Neutrophil (primary cell): ENCODE data around the gene CD163L1.

Source experiments
- H3K27ac ChIP-seq: fragments of 200-600 bp; sonication (generic); 2 replicates; pipeline ENCODE4 v1.5.1; 2016; ENCODE audit warnings: mild to moderate bottlenecking, moderate library complexity
- H3K27me3 ChIP-seq: fragments of 200-600 bp; sonication (generic); 2 replicates; pipeline ENCODE4 v1.6.0; 2016; ENCODE audit warnings: mild to moderate bottlenecking
- H3K36me3 ChIP-seq: fragments of 200-600 bp; sonication (generic); 2 replicates; pipeline ENCODE4 v1.5.1; 2017
- H3K4me1 ChIP-seq, 2 experiments: fragments of 200-600 bp in 1 of 2; sonication (generic) in 1 of 2; 1 replicate in 1 of 2; 2 replicates in 1 of 2; pipeline versions ENCODE4 v1.5.1 to v1.6.1; 2013 to 2016; ENCODE audit warnings: low read depth in 1 of 2, low read length in 1 of 2, mild to moderate bottlenecking in 1 of 2, moderate library complexity in 1 of 2; ENCODE audit not compliant: control insufficient read depth in 1 of 2, insufficient read depth in 1 of 2
- H3K4me3 ChIP-seq, 2 experiments: fragments of 200-600 bp in 1 of 2; sonication (generic) in 1 of 2; 1 replicate in 1 of 2; 2 replicates in 1 of 2; pipeline ENCODE4 v1.5.1; 2013 to 2016; ENCODE audit warnings: low read depth in 1 of 2, low read length in 1 of 2, mild to moderate bottlenecking in 1 of 2, moderate library complexity in 1 of 2
- H3K9me3 ChIP-seq: fragments of 200-600 bp; sonication (generic); 2 replicates; pipeline ENCODE4 v1.5.1; 2016
- TF ChIP-seq, protein P1 (sequence below): fragments of 200-600 bp; sonication (generic); IDR thresholded peaks from 2 replicates; pipeline ENCODE4 v1.5.1; 2016; ENCODE audit warnings: antibody characterized with exemption

CD163L1 gene

DNA sequence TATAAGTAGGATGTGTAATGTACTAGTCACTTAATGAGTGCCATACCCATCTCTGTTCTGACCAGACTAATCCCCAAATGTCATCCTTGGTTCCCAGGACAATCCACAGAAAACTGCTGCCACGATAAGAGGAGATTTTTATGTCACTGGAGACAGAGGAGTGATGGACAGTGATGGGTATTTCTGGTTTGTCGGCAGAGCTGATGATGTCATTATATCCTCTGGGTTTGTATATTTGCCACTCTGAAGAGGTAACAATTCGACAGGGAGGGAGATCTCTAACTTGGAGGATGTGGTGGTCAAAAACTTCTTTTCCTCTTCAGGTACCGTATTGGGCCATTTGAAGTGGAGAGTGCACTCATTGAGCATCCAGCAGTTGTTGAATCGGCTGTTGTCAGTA, 119.8 kb downstream of the CD163L1 start:
- Histone ChIP-seq H3K9me3 (no peaks in the 10 kb centered on the region), H3K36me3 (no peaks in the 10 kb centered on the region), H3K27ac (no peak overlapping the region), H3K4me1 (no peaks in the 10 kb centered on the region), H3K4me3 (no peak overlapping the region), H3K27me3 (peaks cover 9% of the 10 kb centered on the region)
- TF ChIP-seq, protein P1, sequence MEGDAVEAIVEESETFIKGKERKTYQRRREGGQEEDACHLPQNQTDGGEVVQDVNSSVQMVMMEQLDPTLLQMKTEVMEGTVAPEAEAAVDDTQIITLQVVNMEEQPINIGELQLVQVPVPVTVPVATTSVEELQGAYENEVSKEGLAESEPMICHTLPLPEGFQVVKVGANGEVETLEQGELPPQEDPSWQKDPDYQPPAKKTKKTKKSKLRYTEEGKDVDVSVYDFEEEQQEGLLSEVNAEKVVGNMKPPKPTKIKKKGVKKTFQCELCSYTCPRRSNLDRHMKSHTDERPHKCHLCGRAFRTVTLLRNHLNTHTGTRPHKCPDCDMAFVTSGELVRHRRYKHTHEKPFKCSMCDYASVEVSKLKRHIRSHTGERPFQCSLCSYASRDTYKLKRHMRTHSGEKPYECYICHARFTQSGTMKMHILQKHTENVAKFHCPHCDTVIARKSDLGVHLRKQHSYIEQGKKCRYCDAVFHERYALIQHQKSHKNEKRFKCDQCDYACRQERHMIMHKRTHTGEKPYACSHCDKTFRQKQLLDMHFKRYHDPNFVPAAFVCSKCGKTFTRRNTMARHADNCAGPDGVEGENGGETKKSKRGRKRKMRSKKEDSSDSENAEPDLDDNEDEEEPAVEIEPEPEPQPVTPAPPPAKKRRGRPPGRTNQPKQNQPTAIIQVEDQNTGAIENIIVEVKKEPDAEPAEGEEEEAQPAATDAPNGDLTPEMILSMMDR = no peak

DNA sequence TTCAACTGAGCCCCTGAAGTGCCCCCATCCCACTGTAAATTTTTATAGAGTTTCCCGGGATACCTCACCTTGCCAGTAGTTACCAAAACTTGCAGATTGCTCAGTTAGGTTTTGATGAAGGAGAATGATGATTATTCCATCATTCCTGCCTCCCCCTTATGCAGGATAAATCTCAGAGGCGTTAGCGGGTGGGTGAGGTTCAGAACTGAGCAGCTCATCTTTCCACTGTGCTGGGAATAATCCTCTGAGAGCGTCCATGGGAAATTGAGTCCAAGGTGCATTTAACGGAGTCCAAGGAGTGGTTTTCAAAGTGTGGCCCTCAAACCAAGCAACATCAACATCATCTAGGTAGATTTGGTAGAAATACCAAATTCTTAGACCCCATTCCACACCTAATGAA, 121.4 kb downstream of the CD163L1 start:
- TF ChIP-seq, protein P1 = no peak
- no peaks in the 10 kb centered on the region for H3K9me3 ChIP-seq
- no peak overlapping the region for H3K27ac ChIP-seq
- no peaks in the 10 kb centered on the region for H3K36me3 ChIP-seq
- H3K4me3 ChIP-seq = no peak overlapping the region
- H3K4me1 ChIP-seq = no peaks in the 10 kb centered on the region
- peaks cover 4% of the 10 kb centered on the region for H3K27me3 ChIP-seq

DNA sequence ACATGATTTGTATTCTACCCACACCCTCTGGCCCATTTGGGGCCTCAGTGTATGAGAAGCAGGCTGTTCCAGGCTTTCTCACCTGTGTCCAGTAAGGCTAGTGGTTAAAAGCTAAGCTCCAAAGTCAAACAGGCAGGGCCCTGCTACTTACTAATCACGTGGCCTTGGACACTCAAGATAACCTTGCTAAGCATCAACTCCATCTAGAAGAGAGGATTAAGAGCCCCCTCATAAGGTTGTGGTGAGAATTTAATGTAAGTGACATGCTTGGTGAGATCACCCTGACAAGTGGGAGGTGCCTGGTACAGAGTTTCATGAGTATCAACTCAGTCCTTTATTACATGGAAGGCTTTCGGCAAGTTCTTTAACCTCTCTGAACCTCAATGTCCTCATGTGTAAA, 122.3 kb downstream of the CD163L1 start:
- H3K9me3 ChIP-seq = no peaks in the 10 kb centered on the region
- H3K27ac ChIP-seq = no peak overlapping the region
- TF ChIP-seq, protein P1 = no peak
- H3K27me3 ChIP-seq = no peaks in the 10 kb centered on the region
- H3K4me1 ChIP-seq = no peaks in the 10 kb centered on the region
- H3K4me3 ChIP-seq = no peak overlapping the region
- H3K36me3 ChIP-seq = no peaks in the 10 kb centered on the region

DNA sequence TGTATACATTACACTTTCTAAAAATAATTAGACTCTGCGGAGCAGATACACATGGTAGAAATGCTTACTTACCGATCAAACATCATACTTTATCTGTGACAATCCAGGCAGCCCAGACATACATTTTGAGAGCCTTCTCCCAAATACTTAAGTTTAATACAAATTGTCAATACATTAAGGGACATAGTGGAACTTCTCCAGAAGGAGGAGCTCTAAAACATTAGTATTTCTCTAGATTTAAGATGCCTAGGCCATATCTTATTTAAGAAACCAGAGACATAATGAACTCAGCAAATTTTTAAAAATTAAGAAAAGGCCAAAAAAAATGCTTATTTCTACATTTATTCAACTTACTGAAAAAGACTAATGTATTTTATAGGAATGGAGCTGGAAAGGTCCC, 124.0 kb downstream of the CD163L1 start:
- TF ChIP-seq, protein P1 = no peak
- no peaks in the 10 kb centered on the region for H3K4me1 ChIP-seq
- no peaks in the 10 kb centered on the region for H3K27me3 ChIP-seq
- no peak overlapping the region for H3K4me3 ChIP-seq
- H3K36me3 ChIP-seq = no peaks in the 10 kb centered on the region
- no peak overlapping the region for H3K27ac ChIP-seq
- H3K9me3 ChIP-seq = no peaks in the 10 kb centered on the region

DNA sequence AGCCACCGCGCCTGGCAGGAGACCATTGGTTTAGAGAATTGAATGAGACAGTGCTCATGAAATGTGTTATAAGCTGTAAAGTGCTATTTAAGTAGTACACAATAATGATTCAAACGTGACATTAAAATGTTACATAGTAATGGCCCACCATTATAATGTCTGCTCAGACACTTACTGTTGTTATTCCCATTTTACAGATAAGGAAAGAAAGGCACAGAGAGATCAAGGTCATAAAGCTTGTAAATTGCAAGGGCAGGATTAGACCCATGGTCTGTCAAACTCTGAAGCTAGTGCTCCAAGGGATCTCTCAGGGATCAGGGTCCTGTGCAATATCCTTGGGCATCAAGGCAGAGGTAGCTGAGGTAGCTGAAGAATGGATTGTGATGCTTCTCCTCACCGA, 133.9 kb downstream of the CD163L1 start:
- no peaks in the 10 kb centered on the region for H3K4me1 ChIP-seq
- no peaks in the 10 kb centered on the region for H3K36me3 ChIP-seq
- TF ChIP-seq, protein P1 = no peak
- no peaks in the 10 kb centered on the region for H3K9me3 ChIP-seq
- no peak overlapping the region for H3K27ac ChIP-seq
- no peaks in the 10 kb centered on the region for H3K27me3 ChIP-seq
- no peak overlapping the region for H3K4me3 ChIP-seq
